Panc1 (cell line): ENCODE measurements around the gene STRN3.

Source experiments
- CTCF ChIP-seq: fragments of 450-650 bp; IDR thresholded peaks from 2 replicates; pipeline ENCODE4 v1.5.1; 2017; ENCODE audit warnings: mild to moderate bottlenecking
- POLR2AphosphoS5 ChIP-seq: IDR thresholded peaks from 2 replicates; pipeline ENCODE4 v1.6.1; 2012; ENCODE audit warnings: mild to moderate bottlenecking, low read depth, low read length, moderate library complexity
- TCF7L2 ChIP-seq: IDR thresholded peaks from 2 replicates; pipeline ENCODE4 v1.6.1; 2011; ENCODE audit warnings: mild to moderate bottlenecking, low read depth, low read length, inconsistent platforms
- TF ChIP-seq, protein P1 (sequence below), 2 experiments: IDR thresholded peaks; 2 replicates each; pipeline ENCODE4 v1.6.1; 2011 to 2012; ENCODE audit warnings: low read depth in 2 of 2, control low read depth in 1 of 2, low read length in 1 of 2, mild to moderate bottlenecking in 1 of 2, moderate library complexity in 1 of 2; ENCODE audit not compliant: insufficient read depth in 1 of 2

GRCh38 chr14:30982533-30982932, 43.6 kb downstream of the STRN3 start:
- TF ChIP-seq CTCF = no peak
- no peak for TF ChIP-seq POLR2AphosphoS5
- TF ChIP-seq, protein P1, sequence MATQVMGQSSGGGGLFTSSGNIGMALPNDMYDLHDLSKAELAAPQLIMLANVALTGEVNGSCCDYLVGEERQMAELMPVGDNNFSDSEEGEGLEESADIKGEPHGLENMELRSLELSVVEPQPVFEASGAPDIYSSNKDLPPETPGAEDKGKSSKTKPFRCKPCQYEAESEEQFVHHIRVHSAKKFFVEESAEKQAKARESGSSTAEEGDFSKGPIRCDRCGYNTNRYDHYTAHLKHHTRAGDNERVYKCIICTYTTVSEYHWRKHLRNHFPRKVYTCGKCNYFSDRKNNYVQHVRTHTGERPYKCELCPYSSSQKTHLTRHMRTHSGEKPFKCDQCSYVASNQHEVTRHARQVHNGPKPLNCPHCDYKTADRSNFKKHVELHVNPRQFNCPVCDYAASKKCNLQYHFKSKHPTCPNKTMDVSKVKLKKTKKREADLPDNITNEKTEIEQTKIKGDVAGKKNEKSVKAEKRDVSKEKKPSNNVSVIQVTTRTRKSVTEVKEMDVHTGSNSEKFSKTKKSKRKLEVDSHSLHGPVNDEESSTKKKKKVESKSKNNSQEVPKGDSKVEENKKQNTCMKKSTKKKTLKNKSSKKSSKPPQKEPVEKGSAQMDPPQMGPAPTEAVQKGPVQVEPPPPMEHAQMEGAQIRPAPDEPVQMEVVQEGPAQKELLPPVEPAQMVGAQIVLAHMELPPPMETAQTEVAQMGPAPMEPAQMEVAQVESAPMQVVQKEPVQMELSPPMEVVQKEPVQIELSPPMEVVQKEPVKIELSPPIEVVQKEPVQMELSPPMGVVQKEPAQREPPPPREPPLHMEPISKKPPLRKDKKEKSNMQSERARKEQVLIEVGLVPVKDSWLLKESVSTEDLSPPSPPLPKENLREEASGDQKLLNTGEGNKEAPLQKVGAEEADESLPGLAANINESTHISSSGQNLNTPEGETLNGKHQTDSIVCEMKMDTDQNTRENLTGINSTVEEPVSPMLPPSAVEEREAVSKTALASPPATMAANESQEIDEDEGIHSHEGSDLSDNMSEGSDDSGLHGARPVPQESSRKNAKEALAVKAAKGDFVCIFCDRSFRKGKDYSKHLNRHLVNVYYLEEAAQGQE (IDR thresholded peaks at IDR 0.05; ENCODE audit: insufficient read depth in 1 of 2, low read depth in 2 of 2, low read length in 1 of 2) = no peak
- no peak for TF ChIP-seq TCF7L2
